IPS-18a (cell line): ENCODE data around the gene BNC1.

Source experiments
- H3K27ac ChIP-seq: one replicate; pipeline ENCODE4 v1.5.1; 2013; ENCODE audit warnings: low read length
- H3K27me3 ChIP-seq: one replicate; pipeline ENCODE4 v1.6.1; 2013; ENCODE audit warnings: mild to moderate bottlenecking, low read length; ENCODE audit not compliant: control insufficient read depth, insufficient read depth
- H3K36me3 ChIP-seq: one replicate; pipeline ENCODE4 v1.6.1; 2013; ENCODE audit warnings: low read depth, low read length; ENCODE audit not compliant: control insufficient read depth
- H3K4me1 ChIP-seq: one replicate; pipeline ENCODE4 v1.6.1; 2013; ENCODE audit warnings: low read depth, low read length; ENCODE audit not compliant: control insufficient read depth
- H3K4me3 ChIP-seq: one replicate; pipeline ENCODE4 v1.5.1; 2013; ENCODE audit warnings: low read length
- H3K9ac ChIP-seq: one replicate; pipeline ENCODE4 v1.6.1; 2013; ENCODE audit warnings: mild to moderate bottlenecking, low read length, moderate library complexity
- H3K9me3 ChIP-seq: one replicate; pipeline ENCODE4 v1.6.1; 2013; ENCODE audit warnings: low read depth, low read length; ENCODE audit not compliant: control insufficient read depth

Gene BNC1

DNA sequence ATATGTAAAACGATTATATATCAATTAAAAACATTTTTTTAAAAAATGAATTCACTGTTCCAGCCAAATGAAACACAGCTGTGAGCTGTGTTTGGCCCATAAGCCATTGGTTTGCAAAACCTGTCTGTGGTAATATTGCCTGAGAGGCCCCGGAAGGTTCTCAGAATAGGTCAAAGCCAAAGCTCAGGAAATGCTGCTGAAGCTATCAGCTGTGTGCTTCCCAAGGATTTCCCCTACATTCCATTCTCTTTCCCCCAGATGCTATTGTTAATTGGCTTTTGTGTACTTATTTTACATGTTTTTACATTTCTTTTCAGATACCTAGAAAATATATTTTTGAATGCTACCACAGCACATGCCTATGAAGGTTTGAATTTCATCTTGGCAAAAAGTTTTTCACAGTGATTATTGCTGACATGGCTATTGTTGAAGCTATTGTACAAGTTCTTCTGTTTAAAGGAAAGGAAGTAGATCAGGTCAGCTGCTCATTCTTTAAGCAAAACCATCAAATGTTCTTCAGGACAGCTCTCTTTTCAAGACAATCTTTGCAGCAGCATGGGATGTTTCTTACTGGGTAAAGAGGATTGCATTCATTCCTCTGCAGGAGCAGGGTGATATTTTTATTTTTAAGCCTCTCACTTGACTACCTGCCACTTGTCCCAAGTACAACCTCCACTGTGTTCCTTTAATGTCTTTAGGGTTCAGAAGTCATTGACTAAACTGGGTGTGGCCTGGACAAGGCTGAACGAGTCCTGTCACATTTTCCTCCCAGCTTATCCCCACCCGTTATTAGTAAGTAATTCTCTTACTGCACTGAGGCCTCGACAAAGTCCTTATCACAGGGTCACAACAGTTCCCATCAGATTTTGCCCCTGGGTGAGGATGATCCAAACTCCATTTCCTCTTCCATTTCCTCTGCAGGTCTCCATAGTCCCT, 26.3 kb upstream of the BNC1 start:
- peak overlapping the region; percentile 16 for H3K27ac ChIP-seq
- H3K4me3 ChIP-seq: no peak overlapping the region
- H3K9ac ChIP-seq: no peak overlapping the region

DNA sequence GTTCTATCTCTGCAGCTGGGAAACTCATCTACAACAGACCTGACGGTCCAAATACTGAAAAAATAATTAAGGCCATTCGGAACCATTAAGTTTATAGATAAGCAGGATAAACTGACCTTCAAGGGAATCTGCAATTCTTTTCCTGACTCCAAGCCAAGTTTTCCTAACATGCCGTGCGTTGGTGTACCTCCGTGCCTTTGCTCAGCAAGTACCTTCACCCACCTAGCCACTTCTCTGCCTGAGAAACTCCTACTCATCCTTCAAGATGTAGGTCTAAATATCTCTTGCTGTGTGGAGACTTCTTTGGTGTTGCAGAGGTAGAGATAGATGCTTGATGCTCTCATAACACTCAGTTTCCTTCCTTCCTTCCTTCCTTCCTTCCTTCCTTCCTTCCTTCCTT, 24.2 kb upstream of the BNC1 start:
- Histone ChIP-seq H3K4me1 (peaks cover 34% of the 10 kb centered on the region), H3K27ac (no peak overlapping the region), H3K9ac (no peak overlapping the region), H3K4me3 (no peak overlapping the region), H3K36me3 (no peaks in the 10 kb centered on the region), H3K27me3 (no peaks in the 10 kb centered on the region), H3K9me3 (no peaks in the 10 kb centered on the region)

More for the DNA sequence above, 26.3 kb upstream of the BNC1 start:
- H3K4me1 ChIP-seq: peaks cover 26% of the 10 kb centered on the region
- no peaks in the 10 kb centered on the region for H3K36me3 ChIP-seq
- no peaks in the 10 kb centered on the region for H3K9me3 ChIP-seq
- H3K27me3 ChIP-seq: no peaks in the 10 kb centered on the region

DNA sequence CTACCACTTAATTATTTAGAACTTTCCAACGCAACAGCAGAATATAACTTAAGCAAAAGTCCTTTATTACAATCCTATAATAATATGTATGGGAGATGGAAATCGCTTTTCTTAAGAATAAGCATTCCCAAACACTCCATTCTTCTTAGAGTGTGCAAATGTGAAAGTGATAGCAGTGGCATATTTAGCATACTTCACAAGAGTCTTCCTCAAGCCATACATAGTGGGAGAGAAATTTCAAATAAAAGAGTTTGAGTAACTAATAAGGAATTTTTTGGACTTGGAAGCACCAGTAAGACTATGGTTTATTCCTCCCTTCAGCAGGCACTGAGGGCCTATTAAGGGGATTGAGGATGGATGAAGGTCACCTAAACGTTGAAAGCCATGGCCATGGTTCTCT, 22.1 kb upstream of the BNC1 start:
- no peak overlapping the region for H3K4me3 ChIP-seq
- peaks cover 34% of the 10 kb centered on the region for H3K4me1 ChIP-seq
- H3K9ac ChIP-seq: no peak overlapping the region
- H3K27ac ChIP-seq: no peak overlapping the region
- H3K9me3 ChIP-seq: no peaks in the 10 kb centered on the region
- no peaks in the 10 kb centered on the region for H3K27me3 ChIP-seq
- no peaks in the 10 kb centered on the region for H3K36me3 ChIP-seq

DNA sequence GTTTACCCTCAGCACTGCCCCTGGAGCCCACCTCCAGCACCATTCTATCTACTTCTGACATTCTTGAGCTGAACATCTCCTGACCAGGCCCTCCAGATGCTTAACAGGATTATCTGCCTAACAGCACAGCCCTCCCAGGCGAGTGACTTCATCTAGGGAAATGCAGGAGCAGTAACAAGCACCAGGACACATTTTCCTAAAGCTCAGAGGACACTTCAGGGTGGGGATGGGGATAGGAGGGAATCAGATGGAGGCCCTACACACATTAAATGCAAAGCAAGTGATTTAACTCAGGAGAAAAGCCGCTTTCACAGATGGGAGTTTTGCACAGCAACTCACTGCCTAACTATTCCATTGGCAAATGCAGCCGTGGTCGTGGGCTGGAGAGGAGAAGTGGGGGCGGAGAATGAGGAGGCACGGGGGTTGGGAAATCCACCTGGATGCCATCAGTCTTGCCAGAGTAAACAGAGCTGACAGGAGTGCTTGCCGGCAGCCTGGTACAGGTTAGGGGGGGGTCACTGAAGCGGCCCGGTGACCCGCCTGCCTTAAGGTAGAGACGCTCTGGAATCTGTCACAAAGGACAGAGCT, 21.3 kb upstream of the BNC1 start:
- Histone ChIP-seq H3K9me3 (no peaks in the 10 kb centered on the region), H3K27me3 (no peaks in the 10 kb centered on the region), H3K9ac (no peak overlapping the region), H3K4me3 (no peak overlapping the region), H3K4me1 (peaks cover 27% of the 10 kb centered on the region), H3K27ac (no peak overlapping the region), H3K36me3 (no peaks in the 10 kb centered on the region)

DNA sequence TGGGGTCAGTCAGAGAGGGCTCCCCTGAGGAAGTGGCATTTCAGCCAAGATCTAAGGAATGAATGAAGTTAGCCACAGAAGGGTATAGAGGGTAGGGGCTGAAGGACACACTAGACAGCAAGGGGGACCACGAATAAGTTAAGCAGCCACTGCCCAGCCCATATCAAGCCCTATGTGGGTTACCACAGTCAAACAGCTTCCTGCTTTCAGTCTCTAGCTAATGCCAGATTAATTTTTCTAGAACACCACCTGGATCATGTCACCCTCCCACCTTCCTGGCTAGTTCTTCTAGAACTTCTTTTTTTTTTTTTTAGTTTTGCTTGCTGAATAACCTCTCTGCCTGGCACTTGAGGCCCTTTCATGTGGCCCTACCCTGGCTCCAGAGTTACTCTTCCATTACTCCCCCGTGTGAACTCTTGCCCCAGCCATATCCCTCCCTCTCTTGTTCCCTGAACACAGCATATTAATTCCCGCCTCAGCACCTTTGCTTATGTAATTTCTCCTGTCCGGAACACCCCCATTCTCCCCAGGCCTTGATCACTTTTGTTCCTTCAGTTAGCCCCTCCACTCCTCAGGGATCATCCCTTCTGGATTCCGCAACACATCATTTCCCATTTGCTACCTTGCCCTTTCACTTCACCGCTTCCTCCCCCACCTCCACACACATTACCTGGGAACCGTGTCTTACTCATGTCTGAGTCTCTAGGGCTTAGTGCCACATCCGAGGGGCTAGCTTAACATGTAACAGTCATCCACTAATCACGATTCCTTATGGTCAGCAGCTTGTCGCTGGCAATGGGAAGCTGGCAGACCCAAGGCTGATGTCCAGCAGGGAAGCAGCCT, 20.6 kb upstream of the BNC1 start:
- Histone ChIP-seq H3K27ac (no peak overlapping the region), H3K9ac (no peak overlapping the region), H3K4me1 (peaks cover 20% of the 10 kb centered on the region), H3K27me3 (no peaks in the 10 kb centered on the region), H3K4me3 (no peak overlapping the region), H3K36me3 (no peaks in the 10 kb centered on the region), H3K9me3 (no peaks in the 10 kb centered on the region)

DNA sequence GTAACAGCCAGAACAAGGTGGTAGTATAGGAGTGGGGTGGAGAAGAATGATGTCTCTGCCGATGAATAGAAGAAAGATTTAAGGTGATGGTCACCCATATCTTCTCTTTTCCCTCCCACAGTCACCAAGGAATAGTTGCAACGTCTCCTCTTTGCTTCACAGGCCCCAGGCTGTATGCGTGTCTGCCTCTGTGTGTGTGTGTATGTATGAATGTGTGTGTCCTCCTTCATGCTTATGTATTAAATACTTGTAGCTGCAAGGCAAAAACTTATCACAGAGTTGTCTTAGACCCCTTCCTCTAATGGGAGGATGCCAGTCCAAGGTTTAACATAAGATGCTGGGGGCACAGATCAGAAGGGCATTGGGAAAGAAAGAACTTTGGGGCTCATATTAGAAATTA, 19.1 kb upstream of the BNC1 start:
- no peak overlapping the region for H3K27ac ChIP-seq
- no peaks in the 10 kb centered on the region for H3K9me3 ChIP-seq
- no peaks in the 10 kb centered on the region for H3K27me3 ChIP-seq
- H3K4me3 ChIP-seq: no peak overlapping the region
- no peak overlapping the region for H3K9ac ChIP-seq
- peaks cover 15% of the 10 kb centered on the region for H3K4me1 ChIP-seq
- no peaks in the 10 kb centered on the region for H3K36me3 ChIP-seq

DNA sequence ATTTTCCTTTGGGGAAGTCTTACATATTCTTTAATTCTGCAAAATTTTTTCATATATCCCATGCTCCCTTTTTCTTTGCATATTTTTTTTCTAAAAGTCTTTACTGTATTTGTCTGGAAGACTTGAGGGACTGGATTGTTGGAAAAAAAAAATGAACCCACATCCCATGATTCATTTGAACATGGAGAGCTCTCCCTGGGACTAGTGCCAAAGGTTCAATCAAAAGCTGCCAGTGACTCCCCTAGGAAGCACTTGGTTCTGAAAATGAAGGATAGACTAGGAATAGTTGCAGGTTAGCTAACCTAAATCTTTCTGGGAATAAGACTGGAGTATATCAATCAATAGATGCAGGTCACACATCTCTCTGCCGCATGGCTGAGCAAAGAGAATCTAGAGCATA, 16.4 kb upstream of the BNC1 start:
- Histone ChIP-seq H3K27ac (no peak overlapping the region), H3K9ac (no peak overlapping the region), H3K4me1 (peaks cover 8% of the 10 kb centered on the region), H3K4me3 (no peak overlapping the region), H3K27me3 (no peaks in the 10 kb centered on the region), H3K9me3 (no peaks in the 10 kb centered on the region), H3K36me3 (no peaks in the 10 kb centered on the region)

DNA sequence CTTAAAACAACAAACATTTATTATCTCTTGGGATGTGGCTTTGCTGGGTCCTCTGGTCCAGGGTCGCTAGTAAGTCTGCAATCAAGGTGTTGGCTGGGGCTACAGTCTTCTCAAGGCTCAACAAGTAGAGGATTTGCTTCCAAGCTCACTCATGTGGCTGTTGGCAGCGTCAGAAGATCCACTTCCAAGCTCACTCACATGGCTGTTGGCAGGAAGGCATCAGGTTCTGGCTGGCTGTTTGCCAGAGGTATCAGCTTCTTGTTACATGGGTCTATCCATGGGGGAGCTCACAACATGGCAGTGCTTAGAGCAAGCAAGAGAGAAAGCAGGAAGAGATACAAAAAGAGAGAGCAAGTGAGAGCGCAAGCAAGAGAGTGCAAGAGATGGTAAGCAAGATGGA, 15.0 kb upstream of the BNC1 start:
- Histone ChIP-seq H3K9ac (no peak overlapping the region), H3K4me3 (no peak overlapping the region), H3K36me3 (no peaks in the 10 kb centered on the region), H3K4me1 (no peaks in the 10 kb centered on the region), H3K27ac (no peak overlapping the region), H3K9me3 (no peaks in the 10 kb centered on the region), H3K27me3 (no peaks in the 10 kb centered on the region)

DNA sequence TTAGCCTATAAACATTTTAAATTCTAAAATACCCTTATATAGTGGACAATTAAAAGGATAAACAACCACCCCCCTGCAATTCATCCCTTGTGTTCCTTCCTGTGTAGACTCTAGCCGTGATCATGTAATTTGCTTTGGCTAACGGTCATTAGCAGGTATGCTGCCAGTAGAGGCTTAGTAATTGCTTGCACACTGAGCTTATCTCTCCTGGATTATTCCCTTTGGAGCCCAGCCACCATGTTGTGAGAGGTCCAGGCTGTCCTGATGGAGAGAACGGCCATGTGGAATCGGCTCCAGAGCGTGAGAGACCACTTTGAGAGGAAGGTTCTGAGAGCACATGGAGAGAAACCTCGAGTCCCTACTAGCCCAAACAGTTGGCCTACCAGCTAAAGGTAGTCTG, 11.0 kb upstream of the BNC1 start:
- Histone ChIP-seq H3K27me3 (no peaks in the 10 kb centered on the region), H3K4me1 (no peaks in the 10 kb centered on the region), H3K9ac (no peak overlapping the region), H3K36me3 (no peaks in the 10 kb centered on the region), H3K9me3 (no peaks in the 10 kb centered on the region), H3K4me3 (no peak overlapping the region), H3K27ac (no peak overlapping the region)

DNA sequence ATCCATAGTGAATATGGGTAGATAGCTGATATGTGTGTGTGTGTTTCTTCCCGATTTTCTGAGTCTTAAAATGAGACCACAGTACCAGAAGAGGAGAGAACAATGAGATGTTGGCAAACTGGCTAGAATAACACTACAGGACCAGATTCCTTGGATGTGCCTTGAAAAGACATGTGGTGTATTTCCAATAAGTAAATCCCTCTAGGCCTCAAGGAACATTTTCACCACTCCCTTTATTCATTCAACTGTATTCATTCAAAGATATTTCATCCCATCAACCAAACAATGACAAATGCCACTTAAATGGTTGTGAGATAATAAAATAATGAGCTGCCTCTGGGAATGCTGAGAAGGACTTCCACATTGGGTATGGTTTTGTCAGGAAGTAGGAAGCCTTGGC, 8.7 kb upstream of the BNC1 start:
- H3K27ac ChIP-seq: no peak overlapping the region
- H3K27me3 ChIP-seq: no peaks in the 10 kb centered on the region
- no peaks in the 10 kb centered on the region for H3K9me3 ChIP-seq
- H3K4me3 ChIP-seq: no peak overlapping the region
- no peak overlapping the region for H3K9ac ChIP-seq
- no peaks in the 10 kb centered on the region for H3K4me1 ChIP-seq
- no peaks in the 10 kb centered on the region for H3K36me3 ChIP-seq

DNA sequence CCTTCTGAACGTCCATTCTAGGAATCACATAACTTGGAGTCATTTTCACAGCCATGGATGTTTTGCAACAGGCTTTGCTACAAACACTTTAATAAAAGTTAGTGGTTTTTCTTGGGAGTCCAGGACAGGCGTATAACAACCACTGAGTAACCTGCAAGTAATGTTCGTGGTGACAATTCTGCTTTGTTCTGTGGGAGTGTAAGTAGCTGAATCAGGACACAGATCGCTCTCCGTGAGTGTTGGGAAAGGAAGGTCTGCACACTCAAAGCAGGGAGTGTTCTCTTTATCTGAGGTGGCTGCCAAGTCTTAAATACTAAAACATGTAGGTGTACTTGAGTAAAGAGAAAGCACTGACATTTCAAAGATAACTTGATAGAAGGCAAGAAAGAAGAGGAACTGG, 7.9 kb upstream of the BNC1 start:
- H3K4me1 ChIP-seq: no peaks in the 10 kb centered on the region
- no peaks in the 10 kb centered on the region for H3K9me3 ChIP-seq
- H3K27ac ChIP-seq: no peak overlapping the region
- no peak overlapping the region for H3K4me3 ChIP-seq
- H3K36me3 ChIP-seq: no peaks in the 10 kb centered on the region
- no peak overlapping the region for H3K9ac ChIP-seq
- H3K27me3 ChIP-seq: peaks cover 6% of the 10 kb centered on the region
